Endothelial cell of umbilical vein (primary cell): ENCODE results near the gene OR5D16.

Experiments
- CTCF ChIP-seq, 2 donors: IDR thresholded peaks; 1 replicate in 1 of 2; 2 replicates in 1 of 2; pipeline ENCODE4 v1.5.1; 2011; ENCODE audit warnings: low read length in 2 of 2, mild to moderate bottlenecking in 2 of 2, moderate library complexity in 2 of 2, control low read depth in 1 of 2, inconsistent platforms in 1 of 2, low read depth in 1 of 2; ENCODE audit not compliant: insufficient read depth in 1 of 2; ENCODE audit errors: extremely low read depth in 1 of 2
- EZH2 ChIP-seq: IDR thresholded peaks from 2 replicates; pipeline ENCODE4 v1.6.1; 2012; ENCODE audit warnings: borderline replicate concordance, low read depth, mild to moderate bottlenecking, moderate library complexity, low read length, inconsistent platforms; ENCODE audit not compliant: severe bottlenecking
- MYC ChIP-seq: IDR thresholded peaks from one replicate; pipeline ENCODE4 v1.6.1; 2011; ENCODE audit warnings: mild to moderate bottlenecking, low read depth, low read length
- POLR2A ChIP-seq: IDR thresholded peaks from 2 replicates; pipeline ENCODE4 v1.6.1; 2012; ENCODE audit warnings: low read depth, mild to moderate bottlenecking, control low read depth, low read length
- POLR2AphosphoS5 ChIP-seq: IDR thresholded peaks from 2 replicates; pipeline ENCODE4 v1.6.1; 2012; ENCODE audit warnings: low read depth, mild to moderate bottlenecking, control low read depth, low read length, moderate library complexity; ENCODE audit not compliant: insufficient read depth

- TF ChIP-seq POLR2AphosphoS5 (no peak), EZH2 (no peak), CTCF (IDR thresholded peaks at IDR 0.05; ENCODE audit: extremely low read depth in 1 of 2, insufficient read depth in 1 of 2, low read depth in 1 of 2, low read length in 2 of 2) (no peak), MYC (no peak), POLR2A (no peak)
These were observed 19.2 kb upstream of the OR5D16 start, which contains the start of gene OR5D18 for GRCh38 chr11:55819330-55819729.
